Astrocyte (in vitro differentiated cells and primary cell): ENCODE results near the gene TUBB8. TPM values are rescaled to one million over a fixed set of nuclear protein-coding genes. Genes with fewer than 3 reads are reported as not detected.
A peak's percentile ranks its signal among the peaks of the same experiment; 100 is the strongest.
"Not testable (repeated sequence)": the region's sequence is repeated elsewhere in the genome, so short reads cannot be mapped to it uniquely, and the experiment has no call there.

Experiments used
- DNase-seq: peaks from one replicate; pipeline ENCODE4 v3.0.0-alpha.2; 2010; ENCODE audit warnings: low read depth
- FAIRE-seq: peaks from 2 replicates; lab custom pipeline; 2011; peaks lifted over from hg19 to GRCh38; lab: Jason Lieb, UNC
- H2AFZ ChIP-seq: 2 replicates; pipeline ENCODE4 v1.6.0; 2012; ENCODE audit warnings: low read depth, low read length, inconsistent platforms
- H3K27ac ChIP-seq: 2 replicates; pipeline ENCODE4 v1.5.1; 2011; ENCODE audit warnings: low read depth, low read length, inconsistent platforms
- H3K27me3 ChIP-seq: 2 replicates; pipeline ENCODE4 v1.6.0; 2011; ENCODE audit warnings: low read length, inconsistent platforms; ENCODE audit not compliant: insufficient read depth
- H3K36me3 ChIP-seq: 2 replicates; pipeline ENCODE4 v1.5.1; 2011; ENCODE audit warnings: low read length, inconsistent platforms; ENCODE audit not compliant: insufficient read depth
- H3K4me1 ChIP-seq: 2 replicates; pipeline ENCODE4 v1.5.1; 2011; ENCODE audit warnings: low read length, inconsistent platforms; ENCODE audit not compliant: insufficient read depth
- H3K4me2 ChIP-seq: 2 replicates; pipeline ENCODE4 v1.6.0; 2012; ENCODE audit warnings: low read length, inconsistent platforms
- H3K4me3 ChIP-seq: 2 replicates; pipeline ENCODE4 v1.5.1; 2011; ENCODE audit warnings: low read depth, mild to moderate bottlenecking, low read length, inconsistent platforms; ENCODE audit not compliant: insufficient read depth
- H3K79me2 ChIP-seq: 2 replicates; pipeline ENCODE4 v1.6.0; 2012; ENCODE audit warnings: mild to moderate bottlenecking, low read length, inconsistent platforms; ENCODE audit not compliant: insufficient read depth
- H3K9ac ChIP-seq: 2 replicates; pipeline ENCODE4 v1.6.0; 2012; ENCODE audit warnings: mild to moderate bottlenecking, low read length, inconsistent platforms
- H3K9me3 ChIP-seq: 2 replicates; pipeline ENCODE4 v1.5.1; 2012; ENCODE audit warnings: low read depth, mild to moderate bottlenecking, low read length, inconsistent platforms; ENCODE audit not compliant: insufficient read depth
- H4K20me1 ChIP-seq: 2 replicates; pipeline ENCODE4 v1.6.0; 2012; ENCODE audit warnings: low read length, inconsistent platforms; ENCODE audit not compliant: insufficient read depth
- H3K27ac Mint-ChIP-seq: one replicate; pipeline ENCODE4 v1.8.0; 2021; ENCODE audit warnings: mild to moderate bottlenecking, mixed read lengths; ENCODE audit not compliant: unreplicated experiment
- H3K27me3 Mint-ChIP-seq: one replicate; pipeline ENCODE4 v1.8.0; 2021; ENCODE audit warnings: low read depth, mixed read lengths; ENCODE audit not compliant: unreplicated experiment
- H3K36me3 Mint-ChIP-seq: one replicate; pipeline ENCODE4 v1.8.0; 2021; ENCODE audit warnings: low read depth, mixed read lengths; ENCODE audit not compliant: unreplicated experiment
- H3K4me1 Mint-ChIP-seq: one replicate; pipeline ENCODE4 v1.8.0; 2021; ENCODE audit warnings: low read depth, mixed read lengths; ENCODE audit not compliant: unreplicated experiment
- H3K4me3 Mint-ChIP-seq: one replicate; pipeline ENCODE4 v1.8.0; 2021; ENCODE audit warnings: mild to moderate bottlenecking, moderate library complexity, mixed read lengths; ENCODE audit not compliant: unreplicated experiment
- H3K9me3 Mint-ChIP-seq: one replicate; pipeline ENCODE4 v1.8.0; 2021; ENCODE audit warnings: mild to moderate bottlenecking, mixed read lengths; ENCODE audit not compliant: unreplicated experiment
- CTCF ChIP-seq: IDR thresholded peaks from 2 replicates; pipeline ENCODE4 v1.5.1; 2011; ENCODE audit warnings: low read depth, mild to moderate bottlenecking, inconsistent platforms, low read length, moderate library complexity; ENCODE audit not compliant: insufficient read depth
- EZH2 ChIP-seq: IDR thresholded peaks from 2 replicates; pipeline ENCODE4 v1.6.1; 2012; ENCODE audit warnings: mild to moderate bottlenecking, low read length, inconsistent platforms; ENCODE audit not compliant: insufficient read depth
- total RNA-seq: library from RNA; stranded (reverse); gene quantifications from 2 replicates; pipeline ENCODE4 v1.2.1, GENCODE V29; 2021

Gene TUBB8
- total RNA-seq, 1 donor from 2014 or later = not detected

GRCh38 chr10:79532-80215 is 30.6 kb upstream of the TUBB8 start:
- peaks cover 3% of the 10 kb centered on the region for H3K27me3 ChIP-seq
- Mint-ChIP-seq H3K4me1 (no peaks in the 10 kb centered on the region), H3K9me3 (peaks cover 2% of the 10 kb centered on the region), H3K27me3 (peaks cover 40% of the 10 kb centered on the region), H3K4me3 (no peak overlapping the region), H3K27ac (no peak overlapping the region), H3K36me3 (no peaks in the 10 kb centered on the region)
- FAIRE-seq (no peak), DNase-seq (no peak)
- H3K9me3 ChIP-seq = no peaks in the 10 kb centered on the region
- H3K9ac ChIP-seq = no peak overlapping the region
- H3K4me1 ChIP-seq = no peaks in the 10 kb centered on the region
- H3K4me3 ChIP-seq = no peak overlapping the region
- TF ChIP-seq CTCF = no peak
- no peak for TF ChIP-seq EZH2
- H3K4me2 ChIP-seq = no peak overlapping the region
- no peaks in the 10 kb centered on the region for H3K36me3 ChIP-seq
- no peaks in the 10 kb centered on the region for H3K79me2 ChIP-seq
- no peak overlapping the region for H2AFZ ChIP-seq
- no peak overlapping the region for H3K27ac ChIP-seq
- H4K20me1 ChIP-seq = no peaks in the 10 kb centered on the region

DNA sequence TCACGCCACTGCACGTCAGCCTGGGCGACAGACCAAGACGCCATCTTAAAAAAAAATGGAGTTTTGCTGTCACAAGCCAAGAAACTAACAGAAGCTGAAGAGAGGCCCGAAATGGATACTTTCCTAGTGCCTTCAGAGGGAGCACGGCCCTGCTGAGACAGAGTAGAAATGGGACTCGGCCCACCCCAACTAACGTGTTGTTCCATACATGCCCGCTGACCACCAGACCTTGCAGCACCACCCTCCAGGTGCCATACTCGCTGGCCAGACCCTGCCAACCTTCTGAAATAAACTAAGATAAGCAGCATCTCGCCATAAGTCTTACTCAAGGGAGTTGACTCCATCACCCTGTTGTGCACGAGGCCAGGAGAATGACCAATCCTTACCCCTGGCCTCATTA is 29.5 kb upstream of the TUBB8 start:
- Histone ChIP-seq H3K27me3 (peaks cover 3% of the 10 kb centered on the region), H3K4me2 (no peak overlapping the region), H2AFZ (no peak overlapping the region), H3K36me3 (no peaks in the 10 kb centered on the region), H3K9me3 (no peaks in the 10 kb centered on the region), H3K27ac (no peak overlapping the region), H3K9ac (no peak overlapping the region), H3K4me1 (no peaks in the 10 kb centered on the region), H4K20me1 (no peaks in the 10 kb centered on the region), H3K79me2 (no peaks in the 10 kb centered on the region), H3K4me3 (no peak overlapping the region)
- H3K27ac Mint-ChIP-seq = no peak overlapping the region
- FAIRE-seq = no peak
- H3K4me3 Mint-ChIP-seq = no peak overlapping the region
- H3K9me3 Mint-ChIP-seq = peaks cover 2% of the 10 kb centered on the region
- no peaks in the 10 kb centered on the region for H3K36me3 Mint-ChIP-seq
- TF ChIP-seq EZH2 = no peak
- no peak for DNase-seq
- H3K4me1 Mint-ChIP-seq = no peaks in the 10 kb centered on the region
- peaks cover 32% of the 10 kb centered on the region for H3K27me3 Mint-ChIP-seq

- H3K36me3 ChIP-seq, H3K27ac Mint-ChIP-seq, H3K79me2 ChIP-seq, H3K9ac ChIP-seq, H2AFZ ChIP-seq, FAIRE-seq, H3K4me3 ChIP-seq, H3K27ac ChIP-seq, H3K9me3 ChIP-seq, H3K4me1 Mint-ChIP-seq, H3K4me1 ChIP-seq, H3K27me3 ChIP-seq, H3K36me3 Mint-ChIP-seq, H3K9me3 Mint-ChIP-seq, DNase-seq, H4K20me1 ChIP-seq: not testable (repeated sequence)
- Mint-ChIP-seq H3K27me3 (peaks cover 15% of the 10 kb centered on the region), H3K4me3 (peak overlapping the region; percentile 77)
- H3K4me2 ChIP-seq = peak overlapping the region; percentile 77
Observed at GRCh38 chr10:74266-74621, 25.1 kb upstream of the TUBB8 start.
